HG03571 (cell line): ENCODE measurements around the gene PDE1C.

Source experiments
- ATAC-seq: cut with Tn5 transposase; IDR thresholded peaks from one replicate; pipeline ENCODE4 v1.9.1; 2021; ENCODE audit not compliant: unreplicated experiment

The PDE1C gene

GRCh38 chr7:31899356-31899927, 170.8 kb downstream of the PDE1C start:
- no peak for ATAC-seq

- ATAC-seq: no peak
Measured at GRCh38 chr7:31896925-31897324, 173.3 kb downstream of the PDE1C start.

- ATAC-seq: no peak
Measured at GRCh38 chr7:31894308-31894707, 175.9 kb downstream of the PDE1C start.

GRCh38 chr7:31893365-31893764, 176.8 kb downstream of the PDE1C start:
- no peak for ATAC-seq

- ATAC-seq: peak; percentile 89
Measured at GRCh38 chr7:31892099-31892829, 177.9 kb downstream of the PDE1C start.

GRCh38 chr7:31890766-31891165, 179.4 kb downstream of the PDE1C start:
- no peak for ATAC-seq

GRCh38 chr7:31890198-31890597, 180.0 kb downstream of the PDE1C start:
- ATAC-seq: no peak

- ATAC-seq: no peak
Measured at GRCh38 chr7:31887006-31887405, 183.2 kb downstream of the PDE1C start.

GRCh38 chr7:31885171-31885570, 185.0 kb downstream of the PDE1C start:
- no peak for ATAC-seq

GRCh38 chr7:31883761-31884164, 186.4 kb downstream of the PDE1C start:
- no peak for ATAC-seq

GRCh38 chr7:31882187-31882586, 188.0 kb downstream of the PDE1C start:
- ATAC-seq: no peak

- no peak for ATAC-seq
Measured at GRCh38 chr7:31878875-31879274, 191.3 kb downstream of the PDE1C start.

GRCh38 chr7:31875424-31875823, 194.8 kb downstream of the PDE1C start:
- no peak for ATAC-seq

- ATAC-seq: no peak
Measured at GRCh38 chr7:31874631-31875386, 195.4 kb downstream of the PDE1C start.

- peak; percentile 89 for ATAC-seq
Measured at GRCh38 chr7:31873816-31874597, 196.2 kb downstream of the PDE1C start.

GRCh38 chr7:31872545-31873370, 197.4 kb downstream of the PDE1C start:
- no peak for ATAC-seq

- no peak for ATAC-seq
Measured at GRCh38 chr7:31864646-31865045, 205.6 kb downstream of the PDE1C start.

- no peak for ATAC-seq
Measured at GRCh38 chr7:31860925-31861324, 209.3 kb downstream of the PDE1C start.

GRCh38 chr7:31858055-31858454, 212.2 kb downstream of the PDE1C start:
- ATAC-seq: no peak

- no peak for ATAC-seq
Measured at GRCh38 chr7:31857172-31857571, 213.0 kb downstream of the PDE1C start.
